ENCODE measurements around the gene EGFR.
A peak's percentile ranks its signal among the peaks of the same experiment; 100 is the strongest.

EGFR gene

GRCh38 chr7:55095672-55096071 lies 76.9 kb downstream of the EGFR start:
- TF ChIP-seq, protein P1, sequence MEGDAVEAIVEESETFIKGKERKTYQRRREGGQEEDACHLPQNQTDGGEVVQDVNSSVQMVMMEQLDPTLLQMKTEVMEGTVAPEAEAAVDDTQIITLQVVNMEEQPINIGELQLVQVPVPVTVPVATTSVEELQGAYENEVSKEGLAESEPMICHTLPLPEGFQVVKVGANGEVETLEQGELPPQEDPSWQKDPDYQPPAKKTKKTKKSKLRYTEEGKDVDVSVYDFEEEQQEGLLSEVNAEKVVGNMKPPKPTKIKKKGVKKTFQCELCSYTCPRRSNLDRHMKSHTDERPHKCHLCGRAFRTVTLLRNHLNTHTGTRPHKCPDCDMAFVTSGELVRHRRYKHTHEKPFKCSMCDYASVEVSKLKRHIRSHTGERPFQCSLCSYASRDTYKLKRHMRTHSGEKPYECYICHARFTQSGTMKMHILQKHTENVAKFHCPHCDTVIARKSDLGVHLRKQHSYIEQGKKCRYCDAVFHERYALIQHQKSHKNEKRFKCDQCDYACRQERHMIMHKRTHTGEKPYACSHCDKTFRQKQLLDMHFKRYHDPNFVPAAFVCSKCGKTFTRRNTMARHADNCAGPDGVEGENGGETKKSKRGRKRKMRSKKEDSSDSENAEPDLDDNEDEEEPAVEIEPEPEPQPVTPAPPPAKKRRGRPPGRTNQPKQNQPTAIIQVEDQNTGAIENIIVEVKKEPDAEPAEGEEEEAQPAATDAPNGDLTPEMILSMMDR (conservative IDR thresholded peaks at IDR 0.05; ENCODE audit: control insufficient read depth, insufficient read depth, low read depth, low read length), result no peak
- DNase-seq (ENCODE audit: low read depth), result no peak
- no peak overlapping the region for H3K4me3 ChIP-seq (ENCODE audit: control insufficient read depth, low read depth, low read length)

DNA sequence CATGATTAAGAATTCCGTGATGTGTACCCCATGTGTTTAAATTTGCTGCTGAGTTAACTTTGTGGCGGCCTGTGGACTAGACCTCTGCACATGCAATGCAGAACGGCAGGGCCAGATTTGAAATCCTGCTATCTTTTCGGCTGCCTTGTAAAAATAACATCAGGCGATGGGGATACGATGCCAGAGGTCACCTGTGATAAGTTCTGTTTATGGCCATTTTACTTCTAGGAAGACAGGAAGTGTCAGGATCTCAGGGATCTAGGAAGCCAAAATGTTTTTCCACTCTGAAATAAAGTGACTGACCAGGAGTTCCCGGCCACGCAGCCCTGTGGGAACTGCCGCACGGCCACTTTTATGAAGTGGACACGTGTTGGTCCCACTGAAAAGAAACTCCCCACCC lies 77.5 kb downstream of the EGFR start:
- TF ChIP-seq, protein P1 (conservative IDR thresholded peaks at IDR 0.05; ENCODE audit: control insufficient read depth, insufficient read depth, low read depth, low read length), result no peak
- no peak for DNase-seq (ENCODE audit: low read depth)
- H3K4me3 ChIP-seq (ENCODE audit: control insufficient read depth, low read depth, low read length), result no peak overlapping the region

DNA sequence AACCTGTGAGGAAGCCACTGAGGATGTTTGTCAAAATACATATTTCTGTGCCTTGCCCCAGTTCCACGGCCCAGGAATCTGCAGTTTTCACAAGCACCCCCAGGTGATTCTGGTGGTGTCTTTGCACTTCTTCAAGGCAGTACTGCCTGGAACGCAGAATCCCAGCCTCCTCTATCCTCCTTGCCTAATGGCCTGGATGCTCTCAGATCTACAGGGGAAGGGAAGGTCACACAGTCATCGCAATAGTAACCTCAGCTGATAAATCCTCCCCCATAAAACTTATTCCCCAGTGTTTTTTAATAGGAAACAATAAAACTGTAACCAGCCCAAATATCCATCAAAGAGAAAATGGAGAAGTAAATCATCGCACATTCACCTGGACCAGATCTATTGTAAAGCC lies 78.3 kb downstream of the EGFR start:
- no peak overlapping the region for H3K4me3 ChIP-seq (ENCODE audit: control insufficient read depth, low read depth, low read length)
- DNase-seq (ENCODE audit: low read depth), result no peak
- TF ChIP-seq, protein P1 (conservative IDR thresholded peaks at IDR 0.05; ENCODE audit: control insufficient read depth, insufficient read depth, low read depth, low read length), result no peak

- no peak overlapping the region for H3K4me3 ChIP-seq (ENCODE audit: control insufficient read depth, low read depth, low read length)
- peak; percentile 76 for DNase-seq (ENCODE audit: low read depth)
- TF ChIP-seq, protein P1 (conservative IDR thresholded peaks at IDR 0.05; ENCODE audit: control insufficient read depth, insufficient read depth, low read depth, low read length), result no peak
These were observed 80.4 kb downstream of the EGFR start for GRCh38 chr7:55099066-55099820.

- no peak for DNase-seq (ENCODE audit: low read depth)
- H3K4me3 ChIP-seq (ENCODE audit: control insufficient read depth, low read depth, low read length), result no peak overlapping the region
- TF ChIP-seq, protein P1 (conservative IDR thresholded peaks at IDR 0.05; ENCODE audit: control insufficient read depth, insufficient read depth, low read depth, low read length), result no peak
These were observed 81.2 kb downstream of the EGFR start for GRCh38 chr7:55099821-55100543.

GRCh38 chr7:55100544-55101327 lies 81.9 kb downstream of the EGFR start:
- TF ChIP-seq, protein P1 (conservative IDR thresholded peaks at IDR 0.05; ENCODE audit: control insufficient read depth, insufficient read depth, low read depth, low read length), result no peak
- DNase-seq (ENCODE audit: low read depth), result no peak
- no peak overlapping the region for H3K4me3 ChIP-seq (ENCODE audit: control insufficient read depth, low read depth, low read length)

Measured in fibroblast of mammary gland (primary cell).